GDM1 (cell line): Measurements from ENCODE around the gene C10orf88.

Source experiments
- DNase-seq: peaks from one replicate; lab custom pipeline; 2025; lab: John Stamatoyannopoulos, UW

The C10orf88 gene, protein sequence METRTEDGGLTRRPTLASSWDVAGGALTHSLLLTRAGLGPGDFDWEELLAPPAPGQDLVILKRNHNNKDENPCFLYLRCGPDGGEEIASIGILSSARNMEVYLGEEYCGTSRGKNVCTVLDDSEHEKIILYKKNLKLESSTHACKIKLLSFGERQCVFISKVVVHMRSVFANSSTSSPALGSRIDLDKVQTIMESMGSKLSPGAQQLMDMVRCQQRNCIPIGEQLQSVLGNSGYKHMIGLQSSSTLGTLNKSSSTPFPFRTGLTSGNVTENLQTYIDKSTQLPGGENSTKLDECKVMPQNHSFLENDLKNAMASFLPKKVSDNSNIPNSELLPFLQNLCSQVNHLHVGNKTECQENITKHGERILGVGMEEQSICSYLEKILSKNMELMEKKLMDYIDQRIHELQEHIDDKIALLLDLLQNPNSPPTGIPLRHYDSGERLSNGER

DNA sequence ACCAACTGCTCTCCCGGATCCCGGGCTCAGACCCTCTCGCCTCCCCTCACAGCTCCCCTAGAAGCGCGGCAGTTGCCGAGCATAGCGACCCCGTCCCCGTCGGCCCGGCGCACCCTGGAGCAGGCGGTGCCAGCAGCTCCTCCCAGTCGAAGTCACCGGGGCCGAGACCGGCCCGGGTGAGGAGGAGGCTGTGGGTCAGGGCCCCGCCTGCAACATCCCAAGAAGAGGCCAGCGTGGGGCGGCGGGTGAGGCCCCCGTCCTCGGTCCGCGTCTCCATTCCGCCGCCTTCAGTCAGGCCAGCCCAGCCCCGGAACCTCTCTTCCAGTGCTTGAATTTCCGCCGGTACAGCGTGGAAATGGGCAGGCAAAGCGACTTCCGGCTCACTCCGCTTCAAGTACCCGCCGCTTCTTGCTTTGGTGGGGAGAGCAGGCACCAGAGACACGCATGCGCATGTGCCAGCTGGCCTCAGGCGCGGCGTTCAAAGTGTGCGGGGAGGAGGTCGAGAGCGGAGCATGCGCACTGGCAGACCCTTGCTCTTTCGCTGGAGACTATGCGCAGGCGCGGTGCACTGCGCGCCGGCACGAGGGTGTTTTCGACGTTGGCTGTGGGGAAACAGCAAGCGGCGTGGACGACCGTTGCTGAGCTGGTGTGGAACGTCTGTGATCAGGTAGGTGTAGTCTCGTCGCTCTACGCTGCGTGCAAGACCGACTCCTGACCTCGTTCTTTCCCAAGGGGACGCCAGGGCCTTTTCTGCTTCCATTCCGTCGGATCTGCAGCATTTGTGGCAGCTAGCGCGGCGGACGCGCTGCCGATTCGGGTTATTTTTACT, at the start of gene C10orf88:
Gene C10orf88 (minus strand): TSS at position 326 of the 829 bp plus-strand sequence. CDS start 49 bp downstream, at position 277.
- peak; percentile 98 for DNase-seq

DNA sequence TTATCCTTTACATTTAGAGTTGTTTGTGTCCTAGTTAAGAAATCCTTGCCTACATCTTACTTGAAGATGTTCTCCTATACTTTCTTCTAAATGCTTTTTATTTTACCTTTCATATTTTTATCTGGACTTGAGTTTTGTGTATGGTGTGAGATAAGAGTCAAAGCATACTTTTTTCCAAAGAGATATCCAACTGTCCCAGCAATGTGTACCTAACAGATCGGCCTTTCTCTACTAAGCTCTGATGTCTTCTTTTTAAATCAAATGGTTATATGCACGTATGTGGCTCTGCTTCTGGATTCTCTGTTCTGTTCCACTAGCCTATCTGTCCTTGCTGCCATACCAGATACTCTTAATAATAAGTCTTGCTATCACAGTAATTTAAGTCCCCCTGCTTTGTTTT, 47.3 kb upstream of the C10orf88 start:
- DNase-seq = no peak

DNA sequence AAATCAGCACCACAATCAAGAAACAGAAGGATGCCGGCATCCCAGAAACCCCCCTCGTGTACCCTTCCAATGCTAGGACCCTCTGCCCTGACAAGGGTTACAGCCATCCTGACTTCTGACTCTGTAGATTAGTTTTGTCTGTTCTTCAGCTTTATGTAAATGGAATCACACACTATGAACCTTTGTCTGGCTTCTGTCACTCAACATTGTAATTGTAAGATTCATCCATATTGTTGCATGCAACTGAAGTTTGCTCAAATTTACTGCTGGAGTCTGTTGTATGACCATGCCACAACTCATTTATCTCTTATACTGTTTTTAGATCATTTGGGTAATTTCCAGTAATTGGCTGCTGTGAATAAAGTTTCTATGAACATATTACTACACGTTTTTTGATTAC, 46.1 kb upstream of the C10orf88 start:
- no peak for DNase-seq

DNA sequence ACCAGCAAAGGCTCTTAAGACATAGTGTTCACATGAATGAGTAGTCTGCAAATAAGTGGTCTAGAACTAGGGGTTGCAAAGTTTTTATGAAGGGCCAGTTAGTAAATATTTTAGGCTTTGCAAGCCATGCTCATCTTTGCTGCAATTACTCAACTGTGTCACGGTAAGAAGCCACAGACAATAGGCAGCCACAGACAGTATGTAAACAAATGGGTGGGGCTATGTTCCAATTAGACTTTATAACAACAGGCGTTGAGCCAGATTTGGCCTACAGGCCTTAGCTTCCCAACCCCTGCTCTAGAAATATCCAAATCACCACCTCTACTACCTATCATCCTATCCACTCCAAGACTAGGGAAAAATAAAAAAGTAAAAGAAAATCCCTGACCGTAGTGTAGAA, 45.3 kb upstream of the C10orf88 start:
- DNase-seq = no peak

DNA sequence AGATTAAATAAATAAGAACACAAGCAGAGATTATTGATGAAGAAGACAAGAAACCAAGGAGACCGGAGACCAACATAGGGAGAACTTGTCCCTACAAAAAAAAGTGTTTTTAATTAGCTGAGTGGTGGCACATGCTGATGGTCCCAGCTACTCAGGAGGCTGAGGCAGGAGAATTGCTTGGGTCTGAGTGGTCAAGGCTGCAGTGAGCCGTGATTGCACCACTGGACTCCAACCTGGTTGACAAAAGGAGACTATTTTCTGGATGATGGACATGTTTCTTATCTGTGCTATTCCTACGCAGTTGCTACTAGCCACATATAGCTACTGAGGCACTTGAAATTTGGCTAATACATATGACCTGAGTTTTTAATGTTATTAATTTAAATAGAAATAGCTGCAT, 44.9 kb upstream of the C10orf88 start:
- DNase-seq = no peak

DNA sequence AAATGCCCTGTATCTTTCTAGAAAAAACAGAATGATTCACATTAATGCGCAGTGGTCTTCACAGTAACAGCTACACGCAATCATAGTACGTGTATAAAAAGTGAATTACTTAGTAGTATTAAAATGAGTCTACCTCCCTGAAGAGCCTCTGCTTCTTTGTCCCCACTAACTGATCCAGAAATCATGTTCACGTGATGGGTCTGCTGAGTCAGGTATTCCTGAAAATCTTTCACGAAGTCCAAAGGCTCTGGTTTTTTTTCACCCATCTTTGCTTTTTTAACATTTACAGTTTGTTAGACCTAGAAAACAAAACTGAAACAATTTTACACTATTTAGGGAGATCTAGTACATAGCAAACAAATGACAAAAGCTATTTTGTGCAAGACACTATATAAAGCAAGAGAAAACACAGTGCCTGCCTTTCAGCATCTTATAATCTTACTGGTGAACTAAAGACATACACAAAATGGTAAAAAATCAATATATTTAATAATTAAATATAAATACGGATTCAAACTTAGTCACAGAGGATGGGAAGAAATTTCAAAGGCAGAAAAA, 44.4 kb upstream of the C10orf88 start:
- no peak for DNase-seq

DNA sequence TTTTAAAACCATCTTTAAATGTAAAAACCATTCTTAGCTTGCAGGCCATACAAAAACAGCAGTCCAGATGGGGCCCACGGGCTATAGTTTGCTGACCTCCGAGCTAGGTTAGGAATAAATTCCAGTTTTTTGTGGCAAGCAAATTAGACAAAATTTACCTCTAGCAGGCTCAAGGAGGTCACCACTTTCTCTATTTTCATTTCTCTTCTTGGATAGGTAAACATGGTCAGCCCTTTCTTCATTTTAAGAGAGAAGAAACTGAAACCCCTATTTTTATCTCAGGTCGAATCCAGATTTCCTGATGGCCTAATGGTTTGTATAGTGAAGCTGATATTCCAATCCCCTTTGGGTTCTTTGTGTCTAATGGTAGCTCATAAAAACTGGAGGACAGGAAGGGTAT, 43.8 kb upstream of the C10orf88 start:
- DNase-seq = no peak

DNA sequence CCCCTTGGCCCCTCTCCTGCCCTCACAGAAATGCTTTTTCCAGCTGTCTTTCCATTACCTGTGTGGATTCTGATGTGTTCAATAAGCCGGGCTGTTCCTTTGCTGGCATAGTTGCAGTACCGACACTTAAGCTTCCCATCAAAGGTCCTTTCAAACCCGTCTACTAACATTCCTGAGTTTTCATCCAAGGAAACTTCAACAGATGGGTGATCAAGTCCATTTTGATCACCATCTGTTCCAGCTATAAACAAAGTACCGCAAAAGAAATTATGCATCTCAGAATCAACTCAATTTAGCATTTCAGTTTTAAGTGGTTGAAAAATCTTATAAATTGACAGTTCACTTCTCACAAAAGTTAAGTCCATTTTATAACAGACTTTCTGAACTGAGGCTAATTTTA, 41.9 kb upstream of the C10orf88 start:
- DNase-seq = no peak

DNA sequence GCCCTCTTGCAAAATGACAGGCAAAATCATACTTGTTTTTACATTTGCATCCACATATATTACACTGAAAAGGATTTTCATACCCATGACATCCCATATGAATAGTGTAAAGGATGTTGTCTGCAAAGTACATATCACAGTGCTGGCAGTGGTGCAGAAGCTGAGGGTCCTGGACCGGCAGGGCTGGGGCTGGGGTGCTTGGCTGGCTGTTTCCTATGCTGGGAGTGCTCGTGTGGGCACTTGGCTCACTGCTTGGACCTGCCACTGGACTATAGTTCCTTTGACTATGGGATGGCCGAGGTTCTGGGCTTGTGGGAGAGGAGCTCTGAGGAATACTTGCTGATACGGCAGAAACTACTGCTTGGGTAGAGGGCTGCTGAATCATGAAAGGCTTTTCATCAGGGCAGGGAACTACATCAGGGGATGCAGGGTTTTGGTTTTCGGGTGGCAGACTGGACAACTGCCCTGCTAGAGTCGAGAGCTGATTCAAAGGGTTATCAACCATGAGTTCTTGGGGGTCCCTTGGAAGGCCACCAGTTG, 39.8 kb upstream of the C10orf88 start:
- no peak for DNase-seq

DNA sequence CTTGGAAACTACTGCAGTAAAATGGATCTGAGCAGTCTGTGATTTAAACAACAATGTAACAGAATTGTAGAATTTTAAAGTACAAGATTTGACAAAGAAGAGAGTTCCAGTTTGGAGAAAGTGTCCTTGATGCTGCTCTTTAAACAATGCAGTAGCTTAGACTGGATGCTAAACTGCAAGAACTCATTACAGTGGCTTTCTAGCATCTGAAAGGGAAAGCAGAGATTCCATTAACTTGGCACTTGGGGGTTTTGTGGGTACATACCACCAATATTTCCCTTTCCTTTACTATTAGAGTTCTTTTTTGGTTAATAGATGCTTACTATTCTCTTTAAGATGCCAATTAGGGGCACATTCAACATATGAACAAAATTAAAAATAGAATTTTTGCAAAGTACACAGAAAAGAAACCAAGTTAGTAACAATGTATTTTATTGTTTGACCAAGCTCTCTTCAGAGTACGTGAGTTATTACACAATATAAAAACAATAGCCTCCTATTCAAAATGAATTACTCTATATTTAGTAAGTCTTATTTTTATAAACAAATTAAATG, 38.1 kb upstream of the C10orf88 start:
- DNase-seq = no peak

DNA sequence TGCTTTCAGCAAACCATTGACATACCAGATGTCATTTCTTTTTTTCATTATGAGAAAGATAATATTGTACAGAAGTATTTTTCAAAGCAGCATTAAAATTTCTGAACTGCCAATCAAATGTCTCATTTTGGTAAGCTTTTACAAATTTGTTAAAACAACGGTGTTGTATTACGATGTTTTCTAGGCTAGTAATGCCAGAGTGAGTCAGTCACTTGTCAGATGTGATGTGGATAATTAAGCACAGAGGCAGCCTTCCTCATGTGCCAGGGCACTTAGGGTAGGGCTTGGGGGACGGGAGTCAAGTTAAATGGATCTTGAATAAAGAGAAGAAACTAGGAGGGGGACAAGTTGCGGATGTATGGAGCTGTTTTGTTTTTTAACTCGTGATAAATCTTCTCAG, 36.3 kb upstream of the C10orf88 start:
- DNase-seq = no peak

DNA sequence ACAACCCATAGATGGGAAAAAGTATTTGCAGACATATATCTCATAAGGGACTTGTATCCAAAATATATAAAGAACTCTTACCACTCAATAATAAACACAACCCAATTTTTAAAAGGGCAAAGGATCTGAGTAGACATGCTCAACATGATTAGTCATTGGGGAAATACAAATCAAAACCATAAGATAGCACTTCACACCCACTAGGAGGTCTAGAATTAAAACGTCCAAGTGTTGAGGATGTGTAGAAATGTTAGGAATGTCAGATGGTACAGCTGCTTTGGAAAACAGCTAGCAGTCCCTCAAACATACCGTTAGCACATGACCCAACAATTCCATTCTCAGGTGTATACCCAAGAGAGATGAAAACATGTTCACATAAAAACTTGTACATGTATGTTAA, 34.5 kb upstream of the C10orf88 start:
- DNase-seq = no peak

DNA sequence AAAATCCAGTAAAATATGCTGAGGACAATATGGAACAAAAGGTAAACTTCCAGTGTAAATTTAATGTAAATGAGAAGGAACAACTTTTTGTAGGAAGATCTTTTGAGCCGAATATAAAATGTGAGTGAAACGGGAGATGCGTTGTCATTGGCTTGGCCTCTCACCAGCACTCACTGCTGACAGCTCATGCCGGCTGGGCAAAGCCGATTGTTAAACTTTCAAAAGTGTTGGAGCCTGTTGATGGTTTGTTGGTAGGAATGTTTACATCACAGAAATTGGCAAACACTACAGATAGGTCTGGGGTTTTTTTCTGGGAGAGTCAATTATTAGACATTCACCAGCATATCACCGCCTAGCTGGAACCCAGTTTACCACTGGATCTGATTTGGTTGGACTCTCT, 32.3 kb upstream of the C10orf88 start:
- DNase-seq = no peak

DNA sequence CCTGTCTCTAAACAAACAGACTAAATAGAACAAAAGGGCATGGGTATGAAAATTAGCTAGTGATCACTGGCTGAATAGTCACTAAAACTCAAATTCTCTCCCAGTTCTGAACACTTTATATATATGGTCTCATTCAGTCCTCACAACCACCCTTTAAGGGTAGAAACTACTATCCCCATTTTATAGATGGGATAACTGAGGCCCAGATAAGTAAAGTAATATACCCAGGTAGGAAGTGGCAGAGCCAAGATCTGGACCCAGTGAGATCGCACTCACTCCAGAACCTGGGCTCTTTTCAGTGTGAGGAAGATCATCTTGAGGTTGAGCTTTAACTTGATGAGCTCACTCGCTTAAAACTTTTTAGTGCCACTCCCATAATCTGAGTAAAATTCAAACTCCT, 30.7 kb upstream of the C10orf88 start:
- no peak for DNase-seq

DNA sequence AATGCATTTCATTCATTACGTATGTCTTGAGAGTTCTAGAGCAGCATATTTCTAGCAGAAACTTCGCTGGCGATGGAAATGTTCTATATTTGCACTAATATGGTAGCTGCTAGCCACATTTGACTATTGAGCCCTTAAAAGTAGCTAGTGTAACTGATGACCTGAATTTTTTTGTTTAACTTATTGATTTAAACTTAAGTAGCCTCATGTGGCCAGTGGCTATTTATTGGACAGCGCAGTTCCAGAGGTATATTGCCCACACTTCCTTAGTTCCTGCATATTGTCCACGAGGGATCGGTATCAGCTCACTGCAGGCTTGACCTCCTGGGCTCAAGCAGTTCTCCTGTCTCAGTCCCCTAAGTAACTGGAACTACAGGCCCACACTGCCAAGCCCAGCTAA, 29.9 kb upstream of the C10orf88 start:
- no peak for DNase-seq

DNA sequence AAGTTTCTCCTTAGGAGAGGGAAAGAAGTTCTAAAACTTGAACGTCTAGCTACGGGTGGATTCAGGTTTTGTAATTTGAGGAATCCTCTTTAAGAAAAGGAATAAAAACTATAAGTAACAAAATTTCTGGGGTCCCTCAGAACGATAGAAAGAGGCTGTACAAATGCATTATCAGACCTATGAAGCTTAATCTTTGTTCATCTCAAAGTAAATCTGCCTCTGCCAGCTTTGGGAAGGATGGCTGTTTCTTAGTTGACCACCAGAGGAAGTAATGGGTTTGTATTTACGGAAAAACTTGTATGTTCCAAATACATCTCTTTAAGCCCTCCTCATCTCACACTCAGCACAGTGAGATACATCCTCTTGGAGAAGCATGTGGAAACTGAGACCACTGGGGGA, 27.0 kb upstream of the C10orf88 start:
- DNase-seq = no peak

DNA sequence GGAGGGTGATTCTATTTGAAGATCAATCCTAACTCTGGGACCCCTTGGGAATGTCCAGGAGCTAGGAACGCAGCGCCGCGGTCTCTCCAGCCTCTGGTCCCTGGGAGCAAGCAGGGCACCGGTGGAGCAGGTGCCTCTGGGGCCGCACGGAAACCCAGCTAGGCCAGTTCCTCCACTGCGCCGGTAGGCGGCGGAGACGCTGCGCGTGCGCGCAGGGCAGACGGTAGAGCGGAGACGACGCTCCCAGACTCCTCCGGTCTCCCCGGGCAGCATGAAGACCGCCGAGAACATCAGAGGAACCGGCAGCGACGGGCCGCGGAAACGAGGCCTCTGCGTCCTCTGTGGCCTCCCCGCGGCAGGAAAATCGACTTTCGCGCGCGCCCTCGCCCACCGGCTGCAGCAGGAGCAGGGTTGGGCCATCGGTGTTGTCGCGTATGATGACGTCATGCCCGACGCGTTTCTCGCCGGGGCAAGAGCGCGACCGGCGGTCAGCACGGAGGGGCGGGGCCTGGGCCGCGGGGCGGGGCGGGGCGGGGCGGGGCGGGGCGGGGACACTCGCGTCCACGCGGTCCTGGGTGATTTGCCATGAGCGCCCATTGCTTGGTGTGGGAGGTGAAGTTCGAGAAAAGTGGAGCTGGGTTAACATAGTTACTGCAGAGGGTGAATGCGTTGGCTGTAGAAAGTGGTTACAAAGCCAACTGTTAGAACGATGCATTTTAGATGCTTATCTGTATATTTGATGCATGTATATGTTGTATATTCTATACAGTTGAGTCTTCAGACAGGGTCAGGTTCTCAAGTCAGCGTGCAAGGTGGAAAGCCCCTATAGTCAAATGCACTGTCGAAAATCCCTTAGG, 26.4 kb upstream of the C10orf88 start, which contains the start of gene PSTK:
Gene PSTK (plus strand): TSS at position 193 of the 857 bp plus-strand sequence. CDS start 79 bp downstream, at position 272.
- peak; percentile 90 for DNase-seq

DNA sequence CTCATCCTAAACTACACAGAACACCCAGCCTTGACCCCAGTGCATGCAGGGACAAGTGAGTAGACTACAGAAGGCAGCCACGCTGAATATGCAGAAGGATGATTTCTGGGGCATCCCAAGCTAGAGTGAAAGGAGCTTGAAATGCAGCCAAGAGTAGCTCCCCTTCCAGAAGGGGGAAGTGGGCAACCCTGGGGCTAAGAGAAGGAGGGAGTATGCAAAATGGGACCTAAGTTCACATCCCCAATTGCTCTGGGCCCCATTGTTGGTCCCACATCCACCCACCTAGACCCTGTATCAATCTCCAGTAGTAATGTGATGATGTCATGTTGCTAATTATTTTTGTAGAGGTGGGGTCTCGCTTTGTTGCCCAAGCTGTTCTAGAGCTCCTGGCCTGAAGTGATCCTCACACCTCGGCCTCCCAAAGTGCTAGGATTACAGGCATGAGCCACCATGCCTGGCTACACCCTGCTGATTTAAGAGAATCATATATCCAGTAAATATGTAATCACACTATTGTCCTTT, 20.6 kb upstream of the C10orf88 start:
- DNase-seq = no peak

DNA sequence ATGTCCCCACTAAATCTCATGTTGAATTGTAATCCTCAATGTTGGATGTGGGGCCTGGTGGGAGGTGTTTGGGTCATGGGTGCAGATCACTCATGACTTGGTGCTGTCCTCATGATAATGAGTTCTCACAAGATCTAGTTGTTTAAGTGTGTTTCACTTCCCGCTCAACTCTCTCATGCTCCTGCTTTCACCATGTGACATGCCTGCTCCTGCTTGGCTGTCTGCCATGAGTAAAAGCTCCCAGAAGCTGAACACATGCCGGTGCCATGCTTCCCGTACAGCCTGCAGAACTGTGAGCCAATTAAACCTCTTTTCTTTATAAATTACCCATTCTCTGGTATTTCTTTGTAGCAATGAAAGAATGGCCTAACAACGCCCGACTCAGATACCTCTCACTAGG, 20.0 kb upstream of the C10orf88 start:
- DNase-seq = no peak

DNA sequence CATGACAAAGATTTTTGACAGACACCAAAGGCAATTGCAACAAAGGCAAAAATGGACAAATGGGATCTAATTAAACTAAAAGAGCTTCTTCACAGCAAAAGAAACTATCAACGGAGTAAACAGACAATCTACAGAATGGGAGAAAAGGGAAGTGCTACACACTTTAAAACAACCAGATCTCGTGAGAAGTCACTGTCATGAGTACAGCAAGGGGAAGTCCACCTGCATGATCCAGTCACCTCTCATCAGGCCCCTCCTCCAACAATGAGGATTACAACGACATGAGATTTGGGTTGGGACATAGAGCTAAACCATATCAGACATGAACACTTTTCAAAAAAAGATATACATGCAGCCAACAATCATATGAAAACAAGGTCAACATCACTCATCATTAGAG, 14.7 kb upstream of the C10orf88 start:
- DNase-seq = no peak

DNA sequence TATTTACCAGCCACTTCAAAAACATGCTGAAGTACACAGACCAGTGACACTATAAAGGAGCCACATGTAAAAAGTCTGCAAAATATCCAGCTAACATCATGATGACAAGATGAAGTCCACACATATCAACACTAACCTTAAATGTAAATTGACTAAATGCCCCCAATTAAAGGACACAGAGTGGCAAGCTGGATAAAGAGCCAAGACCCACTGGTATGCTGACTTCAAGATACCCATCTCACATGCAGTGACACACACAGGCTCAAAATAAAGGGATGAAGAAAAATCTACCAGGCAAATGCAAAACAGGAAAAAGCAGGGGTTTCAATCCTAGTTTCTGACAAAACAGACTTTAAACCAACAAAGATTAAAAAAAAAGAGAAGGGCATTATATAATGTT, 12.9 kb upstream of the C10orf88 start:
- no peak for DNase-seq
